ENCODE results near the gene VPS8.

Gene VPS8

GRCh38 chr3:185037801-185038200, 225.8 kb downstream of the VPS8 start:
- no peaks in the 10 kb centered on the region for H3K27me3 ChIP-seq (ENCODE audit: control insufficient read depth, insufficient read depth, low read length)
- H3K36me3 ChIP-seq (ENCODE audit: control insufficient read depth, insufficient read depth, low read length): no peaks in the 10 kb centered on the region
- no peaks in the 10 kb centered on the region for H3K9me3 ChIP-seq (ENCODE audit: control insufficient read depth, insufficient read depth, low read depth, low read length)
- no peak overlapping the region for H3K4me3 ChIP-seq (ENCODE audit: low read depth, low read length)
- no peak overlapping the region for H3K9ac ChIP-seq (ENCODE audit: low read length)
- no peaks in the 10 kb centered on the region for H3K4me1 ChIP-seq (ENCODE audit: control insufficient read depth, insufficient read depth, low read length)
- no peak overlapping the region for H3K27ac ChIP-seq (ENCODE audit: low read depth, low read length)

GRCh38 chr3:185040425-185040824, 228.5 kb downstream of the VPS8 start:
- H3K27me3 ChIP-seq (ENCODE audit: control insufficient read depth, insufficient read depth, low read length): no peaks in the 10 kb centered on the region
- no peak overlapping the region for H3K9ac ChIP-seq (ENCODE audit: low read length)
- H3K4me1 ChIP-seq (ENCODE audit: control insufficient read depth, insufficient read depth, low read length): no peaks in the 10 kb centered on the region
- H3K27ac ChIP-seq (ENCODE audit: low read depth, low read length): no peak overlapping the region
- H3K36me3 ChIP-seq (ENCODE audit: control insufficient read depth, insufficient read depth, low read length): no peaks in the 10 kb centered on the region
- H3K4me3 ChIP-seq (ENCODE audit: low read depth, low read length): no peak overlapping the region
- no peaks in the 10 kb centered on the region for H3K9me3 ChIP-seq (ENCODE audit: control insufficient read depth, insufficient read depth, low read depth, low read length)

- no peaks in the 10 kb centered on the region for H3K9me3 ChIP-seq (ENCODE audit: control insufficient read depth, insufficient read depth, low read depth, low read length)
- H3K9ac ChIP-seq (ENCODE audit: low read length): no peak overlapping the region
- H3K27me3 ChIP-seq (ENCODE audit: control insufficient read depth, insufficient read depth, low read length): no peaks in the 10 kb centered on the region
- no peak overlapping the region for H3K27ac ChIP-seq (ENCODE audit: low read depth, low read length)
- peaks cover 5% of the 10 kb centered on the region; the same call in 1 of the 2 replicates for H3K4me1 ChIP-seq (ENCODE audit: control insufficient read depth, insufficient read depth, low read length)
- no peaks in the 10 kb centered on the region for H3K36me3 ChIP-seq (ENCODE audit: control insufficient read depth, insufficient read depth, low read length)
- no peak overlapping the region for H3K4me3 ChIP-seq (ENCODE audit: low read depth, low read length)
Measured at GRCh38 chr3:185041540-185041939, 229.6 kb downstream of the VPS8 start.

GRCh38 chr3:185042312-185043050, 230.5 kb downstream of the VPS8 start:
- no peak overlapping the region for H3K27ac ChIP-seq (ENCODE audit: low read depth, low read length)
- no peaks in the 10 kb centered on the region for H3K36me3 ChIP-seq (ENCODE audit: control insufficient read depth, insufficient read depth, low read length)
- peaks cover 7% of the 10 kb centered on the region; the same call in 1 of the 2 replicates for H3K4me1 ChIP-seq (ENCODE audit: control insufficient read depth, insufficient read depth, low read length)
- no peaks in the 10 kb centered on the region for H3K9me3 ChIP-seq (ENCODE audit: control insufficient read depth, insufficient read depth, low read depth, low read length)
- H3K27me3 ChIP-seq (ENCODE audit: control insufficient read depth, insufficient read depth, low read length): no peaks in the 10 kb centered on the region
- no peak overlapping the region for H3K4me3 ChIP-seq (ENCODE audit: low read depth, low read length)
- no peak overlapping the region for H3K9ac ChIP-seq (ENCODE audit: low read length)

- H3K4me1 ChIP-seq (ENCODE audit: control insufficient read depth, insufficient read depth, low read length): peaks cover 7% of the 10 kb centered on the region; the same call in 1 of the 2 replicates
- peaks cover 15% of the 10 kb centered on the region for H3K36me3 ChIP-seq (ENCODE audit: control insufficient read depth, insufficient read depth, low read length)
- no peak overlapping the region for H3K4me3 ChIP-seq (ENCODE audit: low read depth, low read length)
- no peaks in the 10 kb centered on the region for H3K9me3 ChIP-seq (ENCODE audit: control insufficient read depth, insufficient read depth, low read depth, low read length)
- no peak overlapping the region for H3K27ac ChIP-seq (ENCODE audit: low read depth, low read length)
- H3K9ac ChIP-seq (ENCODE audit: low read length): no peak overlapping the region
- no peaks in the 10 kb centered on the region for H3K27me3 ChIP-seq (ENCODE audit: control insufficient read depth, insufficient read depth, low read length)
Measured at GRCh38 chr3:185046164-185046515, 234.2 kb downstream of the VPS8 start.

- no peaks in the 10 kb centered on the region for H3K27me3 ChIP-seq (ENCODE audit: control insufficient read depth, insufficient read depth, low read length)
- H3K9me3 ChIP-seq (ENCODE audit: control insufficient read depth, insufficient read depth, low read depth, low read length): no peaks in the 10 kb centered on the region
- H3K4me1 ChIP-seq (ENCODE audit: control insufficient read depth, insufficient read depth, low read length): peaks cover 7% of the 10 kb centered on the region; the same call in 1 of the 2 replicates
- no peak overlapping the region for H3K27ac ChIP-seq (ENCODE audit: low read depth, low read length)
- no peak overlapping the region for H3K9ac ChIP-seq (ENCODE audit: low read length)
- no peak overlapping the region for H3K4me3 ChIP-seq (ENCODE audit: low read depth, low read length)
- H3K36me3 ChIP-seq (ENCODE audit: control insufficient read depth, insufficient read depth, low read length): peaks cover 18% of the 10 kb centered on the region
Measured at GRCh38 chr3:185046603-185047002, 234.6 kb downstream of the VPS8 start.

GRCh38 chr3:185049710-185050109, 237.7 kb downstream of the VPS8 start:
- Histone ChIP-seq H3K4me3 (ENCODE audit: low read depth, low read length) (no peak overlapping the region), H3K27me3 (ENCODE audit: control insufficient read depth, insufficient read depth, low read length) (no peaks in the 10 kb centered on the region), H3K27ac (ENCODE audit: low read depth, low read length) (no peak overlapping the region), H3K9ac (ENCODE audit: low read length) (no peak overlapping the region), H3K9me3 (ENCODE audit: control insufficient read depth, insufficient read depth, low read depth, low read length) (no peaks in the 10 kb centered on the region), H3K4me1 (ENCODE audit: control insufficient read depth, insufficient read depth, low read length) (peaks cover 7% of the 10 kb centered on the region; the same call in 1 of the 2 replicates), H3K36me3 (ENCODE audit: control insufficient read depth, insufficient read depth, low read length) (peaks cover 34% of the 10 kb centered on the region)

- Histone ChIP-seq H3K36me3 (ENCODE audit: control insufficient read depth, insufficient read depth, low read length) (peaks cover 34% of the 10 kb centered on the region), H3K27ac (ENCODE audit: low read depth, low read length) (no peak overlapping the region), H3K4me3 (ENCODE audit: low read depth, low read length) (no peak overlapping the region), H3K4me1 (ENCODE audit: control insufficient read depth, insufficient read depth, low read length) (no peaks in the 10 kb centered on the region), H3K9ac (ENCODE audit: low read length) (no peak overlapping the region), H3K9me3 (ENCODE audit: control insufficient read depth, insufficient read depth, low read depth, low read length) (peaks cover 4% of the 10 kb centered on the region; the same call in 1 of the 2 replicates), H3K27me3 (ENCODE audit: control insufficient read depth, insufficient read depth, low read length) (no peaks in the 10 kb centered on the region)
Measured at GRCh38 chr3:185051801-185052200, 239.8 kb downstream of the VPS8 start.

GRCh38 chr3:185052631-185053030, 240.7 kb downstream of the VPS8 start:
- no peaks in the 10 kb centered on the region for H3K27me3 ChIP-seq (ENCODE audit: control insufficient read depth, insufficient read depth, low read length)
- peaks cover 12% of the 10 kb centered on the region; the same call in 1 of the 2 replicates for H3K9me3 ChIP-seq (ENCODE audit: control insufficient read depth, insufficient read depth, low read depth, low read length)

GRCh38 chr3:185056908-185057307, 244.9 kb downstream of the VPS8 start:
- H3K36me3 ChIP-seq (ENCODE audit: control insufficient read depth, insufficient read depth, low read length): peaks cover 12% of the 10 kb centered on the region
- H3K4me3 ChIP-seq (ENCODE audit: low read depth, low read length): no peak overlapping the region
- H3K9me3 ChIP-seq (ENCODE audit: control insufficient read depth, insufficient read depth, low read depth, low read length): peaks cover 48% of the 10 kb centered on the region
- H3K9ac ChIP-seq (ENCODE audit: low read length): no peak overlapping the region
- no peaks in the 10 kb centered on the region for H3K4me1 ChIP-seq (ENCODE audit: control insufficient read depth, insufficient read depth, low read length)
- no peak overlapping the region for H3K27ac ChIP-seq (ENCODE audit: low read depth, low read length)
- no peaks in the 10 kb centered on the region for H3K27me3 ChIP-seq (ENCODE audit: control insufficient read depth, insufficient read depth, low read length)

More at GRCh38 chr3:185052631-185053030, 240.7 kb downstream of the VPS8 start:
- Histone ChIP-seq H3K36me3 (ENCODE audit: control insufficient read depth, insufficient read depth, low read length) (peaks cover 34% of the 10 kb centered on the region), H3K27ac (ENCODE audit: low read depth, low read length) (no peak overlapping the region), H3K4me3 (ENCODE audit: low read depth, low read length) (no peak overlapping the region), H3K4me1 (ENCODE audit: control insufficient read depth, insufficient read depth, low read length) (no peaks in the 10 kb centered on the region), H3K9ac (ENCODE audit: low read length) (no peak overlapping the region)

GRCh38 chr3:185057829-185058228, 245.9 kb downstream of the VPS8 start:
- Histone ChIP-seq H3K9ac (ENCODE audit: low read length) (no peak overlapping the region), H3K4me1 (ENCODE audit: control insufficient read depth, insufficient read depth, low read length) (no peaks in the 10 kb centered on the region), H3K4me3 (ENCODE audit: low read depth, low read length) (no peak overlapping the region), H3K27ac (ENCODE audit: low read depth, low read length) (no peak overlapping the region), H3K27me3 (ENCODE audit: control insufficient read depth, insufficient read depth, low read length) (no peaks in the 10 kb centered on the region), H3K36me3 (ENCODE audit: control insufficient read depth, insufficient read depth, low read length) (peaks cover 7% of the 10 kb centered on the region; the same call in 1 of the 2 replicates), H3K9me3 (ENCODE audit: control insufficient read depth, insufficient read depth, low read depth, low read length) (peaks cover 48% of the 10 kb centered on the region)

Measured in HUES6 (cell line).